ENCODE results near the gene EYA4.

EYA4 gene

DNA sequence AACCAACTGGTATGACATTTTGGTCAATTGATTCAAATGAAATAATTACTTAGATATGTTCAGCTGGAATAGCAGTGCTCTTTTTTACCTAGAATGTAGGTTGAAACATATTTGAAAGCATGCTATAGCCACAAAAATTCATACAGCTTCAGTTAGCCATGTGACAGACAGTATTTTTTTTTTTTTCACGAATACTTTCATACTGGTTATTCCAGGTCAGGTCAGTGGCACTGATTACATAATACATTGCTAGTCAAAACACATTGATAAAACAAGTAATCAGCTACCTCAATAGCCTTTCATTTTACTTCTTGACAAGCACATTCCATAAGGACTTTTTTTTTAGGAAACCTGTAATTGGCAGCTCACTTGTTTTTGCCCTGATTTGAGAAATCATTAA is 222.6 kb downstream of the EYA4 start:
- DNase-seq (ENCODE audit: low read depth), result no peak

GRCh38 chr6:133466680-133467079 is 225.5 kb downstream of the EYA4 start:
- DNase-seq (ENCODE audit: low read depth), result no peak

DNA sequence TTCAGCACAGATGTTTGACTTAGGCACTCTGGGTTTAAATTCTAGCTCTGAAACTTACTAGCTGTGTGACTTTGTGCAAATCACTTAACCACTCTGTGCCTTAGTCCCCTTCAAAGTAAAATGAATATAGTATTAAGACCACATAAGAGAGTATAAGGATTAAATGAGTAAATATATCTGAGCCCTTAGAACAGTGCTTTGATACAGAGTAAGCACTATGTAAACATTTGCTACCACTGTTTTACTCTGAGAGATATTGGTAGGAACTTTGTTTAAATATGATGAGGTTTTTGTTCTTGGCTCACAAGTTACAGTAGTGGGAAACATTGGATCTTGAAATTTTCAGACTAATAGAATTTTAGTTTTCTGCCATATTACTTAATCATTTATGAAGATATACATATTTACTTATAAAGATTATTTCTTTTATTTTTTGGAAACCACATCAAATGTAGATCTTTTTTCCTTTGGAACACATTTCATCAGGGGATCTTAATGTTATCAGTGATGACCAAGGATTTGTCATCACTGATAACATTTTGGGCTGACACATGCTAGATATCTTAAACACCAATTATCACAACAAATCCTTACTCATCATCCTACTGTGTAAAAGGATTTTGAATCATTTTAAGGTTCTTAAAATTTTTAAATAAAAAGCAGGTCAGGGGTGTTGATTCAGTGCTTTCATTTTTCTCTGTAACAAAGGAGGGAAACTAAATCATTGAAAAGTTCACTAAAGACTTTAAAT is 226.2 kb downstream of the EYA4 start:
- DNase-seq (ENCODE audit: low read depth), result no peak

- DNase-seq (ENCODE audit: low read depth), result no peak
Measured at GRCh38 chr6:133467982-133468380, 226.8 kb downstream of the EYA4 start.

- no peak for DNase-seq (ENCODE audit: low read depth)
Measured at GRCh38 chr6:133468591-133468990, 227.4 kb downstream of the EYA4 start.

DNA sequence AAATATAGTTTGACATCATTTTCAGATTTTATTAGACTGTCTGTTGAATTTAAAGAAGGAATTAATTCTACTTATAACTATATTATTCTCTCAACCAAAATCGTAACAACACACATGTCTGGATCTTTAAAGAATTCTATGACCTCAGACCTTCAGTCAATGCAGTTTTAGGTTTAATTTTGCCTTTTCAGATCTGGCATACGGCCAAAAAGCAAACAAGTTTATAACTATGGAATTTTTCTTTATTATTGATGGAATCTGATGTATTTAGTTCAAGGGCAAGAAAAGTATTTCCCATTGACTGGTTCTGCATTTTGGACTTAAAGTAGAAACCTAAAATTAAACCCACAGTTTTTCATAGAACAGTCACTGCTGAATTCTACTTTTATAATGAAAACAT is 233.4 kb downstream of the EYA4 start:
- DNase-seq (ENCODE audit: low read depth), result no peak

- no peak for DNase-seq (ENCODE audit: low read depth)
Measured at GRCh38 chr6:133478673-133479072, 237.5 kb downstream of the EYA4 start.

DNA sequence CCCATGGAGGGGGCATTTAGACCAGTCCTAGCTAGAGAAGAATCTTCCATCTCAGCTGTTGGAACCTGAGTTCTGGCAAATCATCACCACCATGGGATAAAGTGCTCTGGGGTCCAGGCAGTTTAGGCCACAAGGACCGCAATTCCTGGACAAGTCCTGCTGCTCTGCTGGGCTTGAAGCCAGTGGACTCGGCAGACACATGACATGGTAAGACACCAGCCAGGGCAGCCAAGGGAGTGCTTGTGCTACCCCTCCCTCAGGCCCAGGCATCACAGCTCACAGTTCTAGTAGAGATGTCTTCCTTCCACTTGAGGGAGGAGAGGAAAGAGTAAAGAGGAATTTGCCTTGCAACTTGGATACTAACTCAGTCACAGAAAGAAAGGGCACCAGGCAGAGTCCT is 246.0 kb downstream of the EYA4 start:
- no peak for DNase-seq (ENCODE audit: low read depth)

DNA sequence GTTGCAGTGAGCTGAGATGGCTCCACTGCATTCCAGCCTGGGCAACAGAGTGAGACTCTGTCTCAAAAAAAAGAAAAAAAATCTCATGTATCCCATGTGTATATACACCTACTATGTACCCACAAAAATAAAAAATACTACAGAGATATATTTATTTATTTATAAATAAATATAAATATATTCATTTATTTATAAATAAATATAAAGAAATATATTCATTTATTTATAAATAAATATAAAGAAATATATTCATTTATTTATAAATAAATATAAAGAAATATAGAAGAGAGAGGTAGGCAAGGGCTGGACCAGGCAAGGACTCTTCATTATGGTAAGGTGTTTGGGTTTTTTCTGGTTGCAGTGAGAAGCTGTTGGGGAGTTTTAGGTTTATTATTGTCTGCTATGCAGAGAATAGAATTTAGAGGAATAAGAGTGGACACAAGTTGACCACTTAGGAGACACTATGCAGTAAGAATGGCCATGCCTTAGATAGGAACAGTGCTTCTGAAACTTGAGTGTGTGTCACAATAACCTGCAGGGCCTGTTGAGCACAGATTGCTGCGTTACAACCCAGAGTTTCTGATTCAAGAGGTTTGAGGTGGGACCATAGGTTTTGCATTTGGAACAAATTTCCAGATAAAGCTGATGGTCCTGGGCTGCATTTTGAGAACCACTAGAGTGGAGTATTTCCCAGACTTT is 254.2 kb downstream of the EYA4 start:
- no peak for DNase-seq (ENCODE audit: low read depth)

DNA sequence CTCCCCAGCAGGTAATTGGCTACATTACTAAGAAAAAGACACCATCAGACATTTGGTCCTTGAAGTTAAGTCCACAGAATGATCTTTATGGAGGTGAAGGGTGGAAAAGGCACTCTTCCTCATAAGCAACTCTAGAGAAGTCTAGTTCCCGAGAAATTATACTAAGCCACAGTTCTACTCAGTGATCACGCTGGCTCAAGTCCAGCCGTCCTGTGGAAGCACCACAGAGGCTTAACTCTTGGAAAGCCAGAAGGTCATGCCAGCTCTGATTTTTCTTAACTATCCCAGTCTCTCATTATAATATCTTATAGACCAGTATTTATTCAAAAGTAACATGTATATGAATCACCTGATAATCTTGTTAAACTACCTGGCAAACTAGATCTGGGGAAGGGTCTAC is 258.5 kb downstream of the EYA4 start:
- no peak for DNase-seq (ENCODE audit: low read depth)

DNA sequence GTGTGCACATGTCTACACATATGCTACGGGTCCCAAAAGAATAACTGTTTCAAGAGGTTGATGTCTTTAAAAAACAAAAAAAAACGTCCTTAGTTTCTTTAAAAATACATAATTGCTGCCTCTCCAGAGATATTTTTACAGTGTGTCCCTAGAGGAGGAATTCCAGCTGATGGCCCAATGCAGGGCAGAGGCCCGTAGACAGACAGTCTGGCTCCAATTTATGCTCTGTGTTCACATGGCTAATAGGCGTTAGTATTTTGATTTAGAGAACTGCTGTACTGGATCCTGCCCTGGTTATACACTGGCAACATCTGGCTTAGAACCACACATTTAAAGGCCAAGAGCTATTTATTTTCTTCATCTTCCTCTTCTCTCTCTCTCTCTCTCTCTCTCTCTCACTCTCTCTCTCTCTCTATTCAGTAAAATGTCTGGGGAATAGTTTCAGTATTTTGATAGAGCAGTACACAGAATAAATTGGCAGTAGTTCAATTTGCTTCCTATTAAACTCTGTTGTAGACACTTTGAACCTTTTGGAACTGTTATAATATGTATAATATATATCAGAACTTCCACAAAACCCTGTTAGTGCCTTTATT is 260.6 kb downstream of the EYA4 start:
- no peak for DNase-seq (ENCODE audit: low read depth)

- DNase-seq (ENCODE audit: low read depth), result no peak
Measured at GRCh38 chr6:133502441-133503335, 261.5 kb downstream of the EYA4 start.

GRCh38 chr6:133503336-133503729 is 262.2 kb downstream of the EYA4 start:
- no peak for DNase-seq (ENCODE audit: low read depth)

DNA sequence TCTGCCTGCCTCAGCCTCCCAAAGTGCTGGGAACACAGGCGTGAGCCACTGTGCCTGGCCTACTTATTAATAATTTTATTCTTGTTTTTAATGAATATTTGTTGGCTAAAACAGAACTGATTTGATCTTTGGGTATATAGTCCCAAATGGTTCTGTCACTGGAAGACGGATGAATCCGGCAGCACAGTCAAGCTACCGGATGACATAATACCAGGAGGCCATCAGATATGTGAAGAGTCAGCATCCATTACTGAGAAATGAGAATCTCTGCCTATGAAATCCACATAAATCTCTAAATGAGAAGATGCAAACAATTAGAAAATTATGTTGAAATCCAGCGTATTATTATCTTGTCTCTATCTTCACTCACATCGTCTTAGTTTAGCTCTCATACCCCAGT is 263.0 kb downstream of the EYA4 start:
- no peak for DNase-seq (ENCODE audit: low read depth)

DNA sequence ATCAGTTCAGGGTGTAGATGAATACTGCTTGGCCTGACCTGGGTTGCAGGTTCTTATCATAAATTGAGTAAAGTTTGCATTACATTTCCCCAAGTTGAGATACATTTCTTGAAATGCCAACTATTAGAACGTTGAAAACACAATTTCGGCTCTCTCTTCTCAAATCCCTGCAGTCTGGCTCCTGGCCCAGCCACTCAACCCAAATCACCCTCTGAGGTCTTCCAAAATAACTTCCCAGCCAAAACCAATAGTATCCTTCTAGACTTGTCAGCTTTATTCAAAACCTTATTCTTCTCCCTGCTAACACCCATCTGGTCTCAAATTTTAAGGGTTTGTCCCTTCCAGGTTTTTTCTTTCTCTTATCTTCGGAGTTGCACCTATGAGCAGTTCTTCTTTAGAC is 263.6 kb downstream of the EYA4 start:
- no peak for DNase-seq (ENCODE audit: low read depth)

- no peak for DNase-seq (ENCODE audit: low read depth)
Measured at GRCh38 chr6:133505681-133506080, 264.5 kb downstream of the EYA4 start.

GRCh38 chr6:133512410-133513016 is 271.4 kb downstream of the EYA4 start:
- DNase-seq (ENCODE audit: low read depth), result peak; percentile 1

- DNase-seq (ENCODE audit: low read depth), result no peak
Measured at GRCh38 chr6:133523816-133524215, 282.7 kb downstream of the EYA4 start.

DNA sequence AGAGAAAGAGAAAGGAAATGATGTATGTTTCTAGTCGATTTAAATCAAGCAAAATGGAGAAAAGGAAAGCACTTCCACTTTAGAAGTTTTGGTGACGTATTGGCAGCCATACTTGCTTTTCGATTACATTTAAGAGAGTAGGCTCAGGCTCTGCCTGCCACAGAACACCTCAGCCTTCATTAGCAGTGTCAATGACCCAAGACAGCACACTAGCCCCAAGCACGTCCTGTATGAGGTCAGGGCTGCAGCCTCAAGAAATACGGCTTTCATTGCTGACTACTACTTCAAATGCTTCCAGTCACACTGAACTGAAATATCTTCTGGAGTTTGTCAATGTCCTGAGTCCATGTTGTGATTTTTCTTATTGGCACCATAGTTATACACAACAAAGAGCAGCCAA is 285.3 kb downstream of the EYA4 start:
- no peak for DNase-seq (ENCODE audit: low read depth)

GRCh38 chr6:133528566-133528965 is 287.4 kb downstream of the EYA4 start:
- no peak for DNase-seq (ENCODE audit: low read depth)

- no peak for DNase-seq (ENCODE audit: low read depth)
Measured at GRCh38 chr6:133532908-133533307, 291.8 kb downstream of the EYA4 start.

Measured in activated T-cell treated with anti-CD3 and anti-CD28 coated beads for 24 hours (primary cell).